ENCODE measurements around the gene MRPL2. TPM values are rescaled to one million over a fixed set of nuclear protein-coding genes. Genes with fewer than 3 reads are reported as not detected.
A peak's percentile ranks its signal among the peaks of the same experiment; 100 is the strongest.

The MRPL2 gene
- polyA plus RNA-seq, 1 donor (not counting 4 experiments of a cell fraction or from before 2014, with no cell fraction given), result 27.4 TPM

GRCh38 chr6:43077981-43078511, 18.8 kb upstream of the MRPL2 start:
- Histone ChIP-seq H4K20me1 (ENCODE audit: control insufficient read depth, extremely low read depth, insufficient read depth, low read length) (no peaks in the 10 kb centered on the region), H3K27ac (ENCODE audit: control insufficient read depth, insufficient read depth, low read length) (peak overlapping the region; percentile 83), H2AFZ (ENCODE audit: control insufficient read depth, low read length) (no peak overlapping the region), H3K4me2 (ENCODE audit: control insufficient read depth, extremely low read depth, insufficient read depth, low read depth, low read length) (peak overlapping the region; percentile 89), H3K79me2 (ENCODE audit: control insufficient read depth, insufficient read depth, low read length) (peaks cover 65% of the 10 kb centered on the region), H3K36me3 (ENCODE audit: control insufficient read depth in 2 of 2, extremely low read depth in 1 of 2, insufficient read depth in 2 of 2, low read length in 2 of 2) (peaks cover 0 to 3% of the 10 kb centered on the region in 2 experiments), H3K9me3 (ENCODE audit: control insufficient read depth, low read depth, low read length) (no peaks in the 10 kb centered on the region), H3K9me1 (ENCODE audit: control insufficient read depth, extremely low read depth, insufficient read depth, low read length) (no peaks in the 10 kb centered on the region), H3K4me1 (ENCODE audit: control insufficient read depth, extremely low read depth, insufficient read depth, low read length) (peaks cover 14% of the 10 kb centered on the region), H3K27me3 (ENCODE audit: control insufficient read depth, extremely low read depth, insufficient read depth, low read length) (no peaks in the 10 kb centered on the region), H3K4me3 (ENCODE audit: control insufficient read depth in 2 of 3, extremely low read depth in 1 of 3, insufficient read depth in 2 of 3, low read depth in 1 of 3, low read length in 3 of 3) (peak overlapping the region; percentile 75 to 92 (median 80)), H3K9ac (ENCODE audit: control insufficient read depth, extremely low read depth, insufficient read depth, low read length) (peak overlapping the region; percentile 91)
- FAIRE-seq (no peak), DNase-seq (ENCODE audit: low read depth, low spot score) (no peak)
- TF ChIP-seq EZH2 (IDR thresholded peaks at IDR 0.05; ENCODE audit: low read length), result no peak
- no peak for TF ChIP-seq CTCF (optimal IDR thresholded peaks at IDR 0.05 in 1 of 3, IDR thresholded peaks at IDR 0.05 in 1 of 3, conservative IDR thresholded peaks at IDR 0.05 in 1 of 3; ENCODE audit: extremely low read depth in 1 of 3, insufficient read depth in 2 of 3, low read length in 3 of 3)
- dilution Hi-C loops (cut with MboI; ENCODE audit: extremely low pct_ligation_motif_present, low sequenced_read_pairs), result no loop called here

GRCh38 chr6:43077333-43077809, 18.1 kb upstream of the MRPL2 start:
- no peak for TF ChIP-seq EZH2 (IDR thresholded peaks at IDR 0.05; ENCODE audit: low read length)
- no peak for TF ChIP-seq CTCF (optimal IDR thresholded peaks at IDR 0.05 in 1 of 3, IDR thresholded peaks at IDR 0.05 in 1 of 3, conservative IDR thresholded peaks at IDR 0.05 in 1 of 3; ENCODE audit: extremely low read depth in 1 of 3, insufficient read depth in 2 of 3, low read length in 3 of 3)
- dilution Hi-C loops (cut with MboI; ENCODE audit: extremely low pct_ligation_motif_present, low sequenced_read_pairs), result no loop called here
- Histone ChIP-seq H2AFZ (ENCODE audit: control insufficient read depth, low read length) (no peak overlapping the region), H3K79me2 (ENCODE audit: control insufficient read depth, insufficient read depth, low read length) (peaks cover 59% of the 10 kb centered on the region), H3K4me2 (ENCODE audit: control insufficient read depth, extremely low read depth, insufficient read depth, low read depth, low read length) (peak overlapping the region; percentile 89), H3K4me1 (ENCODE audit: control insufficient read depth, extremely low read depth, insufficient read depth, low read length) (peaks cover 14% of the 10 kb centered on the region), H3K36me3 (ENCODE audit: control insufficient read depth in 2 of 2, extremely low read depth in 1 of 2, insufficient read depth in 2 of 2, low read length in 2 of 2) (peaks cover 0 to 6% of the 10 kb centered on the region in 2 experiments), H3K27ac (ENCODE audit: control insufficient read depth, insufficient read depth, low read length) (peak overlapping the region; percentile 83), H3K27me3 (ENCODE audit: control insufficient read depth, extremely low read depth, insufficient read depth, low read length) (no peaks in the 10 kb centered on the region), H3K4me3 (ENCODE audit: control insufficient read depth in 2 of 3, extremely low read depth in 1 of 3, insufficient read depth in 2 of 3, low read depth in 1 of 3, low read length in 3 of 3) (peak overlapping the region; percentile 75 to 92 (median 80)), H3K9me1 (ENCODE audit: control insufficient read depth, extremely low read depth, insufficient read depth, low read length) (no peaks in the 10 kb centered on the region), H3K9me3 (ENCODE audit: control insufficient read depth, low read depth, low read length) (no peaks in the 10 kb centered on the region), H3K9ac (ENCODE audit: control insufficient read depth, extremely low read depth, insufficient read depth, low read length) (peak overlapping the region; percentile 91), H4K20me1 (ENCODE audit: control insufficient read depth, extremely low read depth, insufficient read depth, low read length) (no peaks in the 10 kb centered on the region)
- no peak for FAIRE-seq
- no peak for DNase-seq (ENCODE audit: low read depth, low spot score)
